DOHH2 (cell line): Measurements from ENCODE around the gene DEFB129.

Experiments used
- EZH2phosphoT487 ChIP-seq: fragments of 200-600 bp; sonication (generic); IDR thresholded peaks from 2 replicates; pipeline ENCODE4 v1.6.1; 2017; ENCODE audit warnings: borderline replicate concordance, mild to moderate bottlenecking, antibody characterized with exemption, low read length, moderate library complexity, mixed read lengths
- TF ChIP-seq, protein P1 (sequence below): fragments of 200-600 bp; sonication (generic); IDR thresholded peaks from one replicate; pipeline ENCODE4 v1.5.1; 2014; ENCODE audit warnings: antibody characterized with exemption, mild to moderate bottlenecking, low read depth, low read length; ENCODE audit not compliant: poor library complexity, severe bottlenecking

GRCh38 chr20:235891-236290 lies 8.8 kb downstream of the DEFB129 start:
- TF ChIP-seq, protein P1, sequence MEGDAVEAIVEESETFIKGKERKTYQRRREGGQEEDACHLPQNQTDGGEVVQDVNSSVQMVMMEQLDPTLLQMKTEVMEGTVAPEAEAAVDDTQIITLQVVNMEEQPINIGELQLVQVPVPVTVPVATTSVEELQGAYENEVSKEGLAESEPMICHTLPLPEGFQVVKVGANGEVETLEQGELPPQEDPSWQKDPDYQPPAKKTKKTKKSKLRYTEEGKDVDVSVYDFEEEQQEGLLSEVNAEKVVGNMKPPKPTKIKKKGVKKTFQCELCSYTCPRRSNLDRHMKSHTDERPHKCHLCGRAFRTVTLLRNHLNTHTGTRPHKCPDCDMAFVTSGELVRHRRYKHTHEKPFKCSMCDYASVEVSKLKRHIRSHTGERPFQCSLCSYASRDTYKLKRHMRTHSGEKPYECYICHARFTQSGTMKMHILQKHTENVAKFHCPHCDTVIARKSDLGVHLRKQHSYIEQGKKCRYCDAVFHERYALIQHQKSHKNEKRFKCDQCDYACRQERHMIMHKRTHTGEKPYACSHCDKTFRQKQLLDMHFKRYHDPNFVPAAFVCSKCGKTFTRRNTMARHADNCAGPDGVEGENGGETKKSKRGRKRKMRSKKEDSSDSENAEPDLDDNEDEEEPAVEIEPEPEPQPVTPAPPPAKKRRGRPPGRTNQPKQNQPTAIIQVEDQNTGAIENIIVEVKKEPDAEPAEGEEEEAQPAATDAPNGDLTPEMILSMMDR = no peak
- no peak for TF ChIP-seq EZH2phosphoT487
